WTC11 (cell line): Measurements from ENCODE around the gene SH2D6. TPM values are rescaled to one million over a fixed set of nuclear protein-coding genes. Genes with fewer than 3 reads are reported as not detected.

Experiments used
- ATAC-seq: fragments of 200-7000 bp; cut with Tn5 transposase; 2 replicates; pipeline ENCODE4 v1.10.0; 2021; ENCODE audit warnings: mild to moderate bottlenecking, moderate library complexity
- CTCF ChIA-PET: fragments of 300-600 bp; sonication (Branson Sonifier 250); formaldehyde crosslinking; loops from one replicate; lab custom pipeline; 2021; ENCODE audit warnings: antibody characterized with exemption; lab: Charles Lee
- POLR2A ChIA-PET: fragments of 350-600 bp; sonication (Branson Sonifier 250); formaldehyde crosslinking; loops from one replicate; lab custom pipeline; 2021; ENCODE audit warnings: antibody characterized with exemption; lab: Charles Lee
- DNase-seq: peaks from one replicate; pipeline ENCODE4 v3.0.0; 2021; ENCODE audit warnings: low spot score
- H3K27ac Mint-ChIP-seq: 2 replicates; pipeline ENCODE4 v1.8.0; 2021; ENCODE audit warnings: mixed read lengths
- H3K27me3 Mint-ChIP-seq: 2 replicates; pipeline ENCODE4 v1.8.0; 2021; ENCODE audit warnings: low read depth, mild to moderate bottlenecking, moderate library complexity, mixed read lengths
- H3K36me3 Mint-ChIP-seq: 2 replicates; pipeline ENCODE4 v1.8.0; 2021; ENCODE audit warnings: mixed read lengths
- H3K4me1 Mint-ChIP-seq: 2 replicates; pipeline ENCODE4 v1.8.0; 2022; ENCODE audit warnings: mixed read lengths
- H3K4me3 Mint-ChIP-seq: 2 replicates; pipeline ENCODE4 v1.8.0; 2021; ENCODE audit warnings: mild to moderate bottlenecking, moderate library complexity, mixed read lengths
- H3K9me3 Mint-ChIP-seq: 2 replicates; pipeline ENCODE4 v1.8.0; 2021; ENCODE audit warnings: mixed read lengths
- ATF1 ChIP-seq: sonication (generic); formaldehyde crosslinking; IDR thresholded peaks from 2 replicates; pipeline ENCODE4 v1.8.1; 2023; ENCODE audit warnings: mild to moderate bottlenecking, moderate library complexity, missing genetic modification reagents
- CREB1 ChIP-seq: sonication (generic); formaldehyde crosslinking; IDR thresholded peaks from 2 replicates; pipeline ENCODE4 v1.8.0; 2023; ENCODE audit warnings: mild to moderate bottlenecking, missing genetic modification reagents
- ELF4 ChIP-seq: sonication (generic); formaldehyde crosslinking; IDR thresholded peaks from 2 replicates; pipeline ENCODE4 v1.8.1; 2022; ENCODE audit warnings: low read depth, mild to moderate bottlenecking, moderate library complexity, missing genetic modification reagents
- ESRRA ChIP-seq: sonication (generic); formaldehyde crosslinking; IDR thresholded peaks from 2 replicates; pipeline ENCODE4 v1.8.1; 2022; ENCODE audit warnings: mild to moderate bottlenecking, missing genetic modification reagents, borderline replicate concordance
- GABPB1 ChIP-seq: sonication (generic); formaldehyde crosslinking; IDR thresholded peaks from 2 replicates; pipeline ENCODE4 v1.8.1; 2023; ENCODE audit warnings: mild to moderate bottlenecking, missing genetic modification reagents
- GRHL2 ChIP-seq: fragments of 250-450 bp; sonication (Bioruptor Pico); IDR thresholded peaks from 2 replicates; pipeline ENCODE4 v1.8.0; 2022; ENCODE audit warnings: mild to moderate bottlenecking, moderate library complexity; ENCODE audit not compliant: insufficient replicate concordance, severe bottlenecking
- IRF2 ChIP-seq: sonication (generic); formaldehyde crosslinking; IDR thresholded peaks from 2 replicates; pipeline ENCODE4 v1.8.0; 2022; ENCODE audit warnings: low read depth, missing genetic modification reagents, borderline replicate concordance
- KAT7 ChIP-seq: sonication (generic); formaldehyde crosslinking; IDR thresholded peaks from 2 replicates; pipeline ENCODE4 v1.8.1; 2023; ENCODE audit warnings: missing genetic modification reagents, mild to moderate bottlenecking, borderline replicate concordance
- RELA ChIP-seq: sonication (generic); formaldehyde crosslinking; IDR thresholded peaks from 2 replicates; pipeline ENCODE4 v1.8.1; 2022; ENCODE audit warnings: missing genetic modification reagents, mild to moderate bottlenecking, borderline replicate concordance
- TCF7 ChIP-seq: sonication (generic); formaldehyde crosslinking; IDR thresholded peaks from 2 replicates; pipeline ENCODE4 v1.8.0; 2022; ENCODE audit warnings: mild to moderate bottlenecking, low read depth, missing genetic modification reagents, moderate library complexity
- TEAD4 ChIP-seq: sonication (generic); formaldehyde crosslinking; IDR thresholded peaks from 2 replicates; pipeline ENCODE4 v1.8.0; 2022; ENCODE audit warnings: mild to moderate bottlenecking, missing genetic modification reagents
- TP53 ChIP-seq: sonication (generic); formaldehyde crosslinking; IDR thresholded peaks from 2 replicates; pipeline ENCODE4 v1.8.1; 2023; ENCODE audit warnings: mild to moderate bottlenecking, missing genetic modification reagents
- ZNF121 ChIP-seq: sonication (generic); formaldehyde crosslinking; IDR thresholded peaks from 2 replicates; pipeline ENCODE4 v1.8.0; 2023; ENCODE audit warnings: missing genetic modification reagents
- ZNF138 ChIP-seq: sonication (generic); formaldehyde crosslinking; conservative IDR thresholded peaks from 2 replicates; pipeline ENCODE4 v1.8.1; 2022; ENCODE audit warnings: mild to moderate bottlenecking, moderate library complexity, missing genetic modification reagents
- ZNF263 ChIP-seq: sonication (generic); formaldehyde crosslinking; IDR thresholded peaks from 2 replicates; pipeline ENCODE4 v1.8.1; 2022; ENCODE audit warnings: low read depth, mild to moderate bottlenecking, moderate library complexity, missing genetic modification reagents
- total RNA-seq: library from RNA; stranded (reverse); gene quantifications from 3 replicates; pipeline ENCODE4 v1.2.3, GENCODE V29; 2021
- TF ChIP-seq, protein P1 (sequence below): sonication (generic); formaldehyde crosslinking; IDR thresholded peaks from 2 replicates; pipeline ENCODE4 v1.8.1; 2023; ENCODE audit warnings: mild to moderate bottlenecking, missing genetic modification reagents, moderate library complexity
- TF ChIP-seq, protein P2 (sequence below): sonication (generic); formaldehyde crosslinking; IDR thresholded peaks from 2 replicates; pipeline ENCODE4 v1.8.1; 2023; ENCODE audit warnings: mild to moderate bottlenecking, moderate library complexity, missing genetic modification reagents
- TF ChIP-seq, protein P3 (sequence below): sonication (generic); formaldehyde crosslinking; IDR thresholded peaks from 2 replicates; pipeline ENCODE4 v1.8.0; 2022; ENCODE audit warnings: mild to moderate bottlenecking, missing genetic modification reagents
- TF ChIP-seq, protein P4 (sequence below): sonication (generic); formaldehyde crosslinking; IDR thresholded peaks from 2 replicates; pipeline ENCODE4 v1.8.0; 2022; ENCODE audit warnings: mild to moderate bottlenecking, missing genetic modification reagents
- TF ChIP-seq, protein P5 (sequence below): sonication (generic); formaldehyde crosslinking; IDR thresholded peaks from 2 replicates; pipeline ENCODE4 v1.8.1; 2022; ENCODE audit warnings: low read depth, mild to moderate bottlenecking, moderate library complexity, missing genetic modification reagents, borderline replicate concordance
- TF ChIP-seq, protein P6 (sequence below): sonication (generic); formaldehyde crosslinking; IDR thresholded peaks from 2 replicates; pipeline ENCODE4 v1.8.1; 2023; ENCODE audit warnings: mild to moderate bottlenecking, missing genetic modification reagents

The SH2D6 gene
- total RNA-seq, 1 experiment from 2014 or later, result 1.2 TPM

DNA sequence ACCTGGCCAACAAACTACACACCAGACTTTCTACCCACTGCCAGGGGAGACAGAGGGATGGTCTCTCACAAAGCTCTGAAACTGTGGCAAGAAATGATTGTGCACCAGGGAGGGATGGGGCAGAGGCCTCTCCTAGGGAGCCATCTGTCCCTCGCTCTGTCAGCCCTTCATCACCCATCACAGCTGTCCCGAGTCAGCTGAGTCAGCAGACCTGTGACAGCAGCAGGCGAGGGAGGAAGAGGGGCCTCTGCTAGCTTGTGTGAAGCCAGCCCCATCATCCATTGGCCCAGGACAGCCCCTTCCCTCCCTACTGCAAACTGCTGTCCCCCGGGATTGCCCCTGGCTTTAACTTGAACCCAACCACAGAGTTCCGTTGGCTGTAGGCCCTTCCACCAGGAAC is 5.0 kb downstream of the SH2D6 start (continued):
- TF ChIP-seq, protein P1, sequence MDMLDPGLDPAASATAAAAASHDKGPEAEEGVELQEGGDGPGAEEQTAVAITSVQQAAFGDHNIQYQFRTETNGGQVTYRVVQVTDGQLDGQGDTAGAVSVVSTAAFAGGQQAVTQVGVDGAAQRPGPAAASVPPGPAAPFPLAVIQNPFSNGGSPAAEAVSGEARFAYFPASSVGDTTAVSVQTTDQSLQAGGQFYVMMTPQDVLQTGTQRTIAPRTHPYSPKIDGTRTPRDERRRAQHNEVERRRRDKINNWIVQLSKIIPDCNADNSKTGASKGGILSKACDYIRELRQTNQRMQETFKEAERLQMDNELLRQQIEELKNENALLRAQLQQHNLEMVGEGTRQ (CRISPR knock-in tag), result no peak
- TF ChIP-seq, protein P2, sequence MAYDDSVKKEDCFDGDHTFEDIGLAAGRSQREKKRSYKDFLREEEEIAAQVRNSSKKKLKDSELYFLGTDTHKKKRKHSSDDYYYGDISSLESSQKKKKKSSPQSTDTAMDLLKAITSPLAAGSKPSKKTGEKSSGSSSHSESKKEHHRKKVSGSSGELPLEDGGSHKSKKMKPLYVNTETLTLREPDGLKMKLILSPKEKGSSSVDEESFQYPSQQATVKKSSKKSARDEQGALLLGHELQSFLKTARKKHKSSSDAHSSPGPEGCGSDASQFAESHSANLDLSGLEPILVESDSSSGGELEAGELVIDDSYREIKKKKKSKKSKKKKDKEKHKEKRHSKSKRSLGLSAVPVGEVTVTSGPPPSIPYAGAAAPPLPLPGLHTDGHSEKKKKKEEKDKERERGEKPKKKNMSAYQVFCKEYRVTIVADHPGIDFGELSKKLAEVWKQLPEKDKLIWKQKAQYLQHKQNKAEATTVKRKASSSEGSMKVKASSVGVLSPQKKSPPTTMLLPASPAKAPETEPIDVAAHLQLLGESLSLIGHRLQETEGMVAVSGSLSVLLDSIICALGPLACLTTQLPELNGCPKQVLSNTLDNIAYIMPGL (CRISPR knock-in tag), result no peak
- TF ChIP-seq ELF4, result no peak

DNA sequence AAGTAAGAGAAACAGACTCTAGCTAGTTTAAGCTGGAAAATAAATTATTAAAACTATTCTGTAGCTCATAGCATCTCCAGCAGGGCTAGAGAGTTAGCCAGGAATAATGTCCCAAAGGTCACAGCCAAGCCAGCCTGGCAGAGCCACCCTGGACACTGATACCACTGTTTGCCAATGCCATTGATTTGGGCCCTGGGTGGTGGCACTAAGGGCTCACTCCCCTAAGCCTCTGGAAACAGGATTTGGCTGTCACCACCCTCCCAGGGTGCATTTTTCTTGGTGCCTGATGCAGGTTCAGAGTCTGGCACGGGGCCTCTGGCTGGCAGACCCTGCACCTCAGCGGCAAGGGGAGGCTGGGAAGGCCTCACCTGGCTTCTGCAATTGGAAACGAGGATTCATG is 7.1 kb downstream of the SH2D6 start:
- Mint-ChIP-seq H3K27me3 (peaks cover 21% of the 10 kb centered on the region), H3K4me3 (no peak overlapping the region), H3K4me1 (peaks cover 41% of the 10 kb centered on the region), H3K36me3 (no peaks in the 10 kb centered on the region), H3K27ac (no peak overlapping the region), H3K9me3 (no peaks in the 10 kb centered on the region)
- no peak for DNase-seq
- ChIA-PET POLR2A (interaction anchor here (0.5 to 1.3 kb wide), 2 partner anchors 113 to 143 kb away, joined by 4 read pairs; partner anchors contain the start of gene MAT2A), CTCF (interaction anchor here (0.9 to 1.0 kb wide), 2 partner anchors 12 to 126 kb away, joined by 3 to 4 read pairs; no protein-coding TSS in a partner anchor)
- no peak for ATAC-seq
- no peak for TF ChIP-seq ESRRA
- TF ChIP-seq, protein P3, sequence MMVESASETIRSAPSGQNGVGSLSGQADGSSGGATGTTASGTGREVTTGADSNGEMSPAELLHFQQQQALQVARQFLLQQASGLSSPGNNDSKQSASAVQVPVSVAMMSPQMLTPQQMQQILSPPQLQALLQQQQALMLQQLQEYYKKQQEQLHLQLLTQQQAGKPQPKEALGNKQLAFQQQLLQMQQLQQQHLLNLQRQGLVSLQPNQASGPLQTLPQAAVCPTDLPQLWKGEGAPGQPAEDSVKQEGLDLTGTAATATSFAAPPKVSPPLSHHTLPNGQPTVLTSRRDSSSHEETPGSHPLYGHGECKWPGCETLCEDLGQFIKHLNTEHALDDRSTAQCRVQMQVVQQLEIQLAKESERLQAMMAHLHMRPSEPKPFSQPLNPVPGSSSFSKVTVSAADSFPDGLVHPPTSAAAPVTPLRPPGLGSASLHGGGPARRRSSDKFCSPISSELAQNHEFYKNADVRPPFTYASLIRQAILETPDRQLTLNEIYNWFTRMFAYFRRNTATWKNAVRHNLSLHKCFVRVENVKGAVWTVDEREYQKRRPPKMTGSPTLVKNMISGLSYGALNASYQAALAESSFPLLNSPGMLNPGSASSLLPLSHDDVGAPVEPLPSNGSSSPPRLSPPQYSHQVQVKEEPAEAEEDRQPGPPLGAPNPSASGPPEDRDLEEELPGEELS (CRISPR knock-in tag), result no peak

DNA sequence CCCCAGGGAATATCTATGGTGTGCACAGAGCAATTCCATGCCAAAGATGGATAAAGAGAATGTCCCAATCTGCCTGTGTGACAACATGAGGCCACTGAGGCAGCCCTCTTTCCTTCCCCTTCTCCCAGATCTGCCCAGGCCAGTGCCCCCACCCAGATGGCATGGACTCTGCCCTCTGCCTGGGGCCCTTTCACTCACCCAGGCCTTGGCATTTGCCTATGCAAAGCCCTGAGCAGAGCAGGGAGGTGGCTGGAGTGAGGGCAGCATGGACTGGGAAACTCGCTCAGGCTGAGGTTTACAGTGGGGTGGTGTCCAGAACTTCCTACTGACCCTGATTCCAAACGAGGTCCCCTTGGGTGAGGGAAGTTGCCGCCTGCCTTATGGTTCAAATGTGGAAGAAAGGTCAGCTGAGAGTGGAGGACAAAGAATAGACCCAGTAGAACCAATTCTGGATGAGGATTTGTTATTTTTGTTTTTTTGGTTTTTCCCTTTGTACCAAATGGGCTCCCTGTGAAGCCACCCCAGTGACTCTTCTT is 8.9 kb downstream of the SH2D6 start:
- Mint-ChIP-seq H3K27me3 (peaks cover 21% of the 10 kb centered on the region), H3K4me3 (no peak overlapping the region)
- TF ChIP-seq GRHL2 (CRISPR knock-in tag) (no peak), CREB1 (no peak), TEAD4 (CRISPR knock-in tag) (no peak)
- TF ChIP-seq, all 79 proteins: peak for 0
- no peaks in the 10 kb centered on the region for H3K9me3 Mint-ChIP-seq
- POLR2A ChIA-PET, result interaction anchor here (1.9 kb wide), 1 partner anchor 119 kb away, joined by 8 read pairs; no protein-coding TSS in a partner anchor
- peaks cover 37% of the 10 kb centered on the region for H3K4me1 Mint-ChIP-seq
- ATAC-seq (no peak), DNase-seq (no peak)
- H3K36me3 Mint-ChIP-seq, result no peaks in the 10 kb centered on the region
- CTCF ChIA-PET, result interaction anchor here (0.6 to 3.2 kb wide), 2 partner anchors 21 to 125 kb away, joined by 3 to 10 read pairs; no protein-coding TSS in a partner anchor
- no peak overlapping the region for H3K27ac Mint-ChIP-seq

DNA sequence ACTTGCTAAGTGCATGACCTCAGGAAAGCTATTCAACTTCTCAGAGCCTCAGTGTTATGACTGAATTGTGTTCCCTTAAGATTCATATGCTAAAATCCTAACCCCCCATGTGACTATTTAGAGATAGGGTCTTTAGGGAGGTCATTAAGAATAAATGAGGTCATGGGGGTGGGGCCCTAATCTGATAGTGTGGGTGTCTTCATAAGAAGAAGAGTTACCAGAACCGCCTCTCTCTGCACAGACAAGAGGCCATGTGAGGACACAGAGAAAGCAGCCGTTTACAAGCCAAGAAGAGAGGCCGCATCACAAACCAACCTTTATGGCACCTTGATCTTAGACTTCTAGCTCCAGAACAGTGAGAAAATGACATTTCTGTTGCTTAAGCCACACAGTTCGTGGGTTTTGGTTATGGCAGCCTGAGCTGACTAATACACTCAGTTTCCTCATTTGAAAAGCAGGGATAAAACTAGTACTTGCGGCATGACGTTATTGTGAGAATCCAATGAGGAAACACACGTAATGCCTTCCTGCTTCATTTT is 9.9 kb downstream of the SH2D6 start:
- Mint-ChIP-seq H3K9me3 (no peaks in the 10 kb centered on the region), H3K36me3 (no peaks in the 10 kb centered on the region), H3K27me3 (peaks cover 21% of the 10 kb centered on the region), H3K27ac (no peak overlapping the region), H3K4me3 (no peak overlapping the region), H3K4me1 (peaks cover 44% of the 10 kb centered on the region)
- ATAC-seq (no peak), DNase-seq (no peak)
- ChIA-PET POLR2A (interaction anchor here (1.9 to 2.4 kb wide), 2 partner anchors 111 to 118 kb away, joined by 8 read pairs; partner anchors contain the start of gene MAT2A), CTCF (interaction anchor here (0.8 to 3.2 kb wide), 3 partner anchors 8 to 124 kb away, joined by 3 to 12 read pairs (median 10); no protein-coding TSS in a partner anchor)
- TF ChIP-seq ATF1 (CRISPR knock-in tag) (no peak), RELA (CRISPR knock-in tag) (no peak), TCF7 (CRISPR knock-in tag) (no peak), TP53 (CRISPR knock-in tag) (no peak), ZNF138 (CRISPR knock-in tag) (no peak), IRF2 (no peak), KAT7 (no peak), ZNF121 (no peak), ZNF263 (CRISPR knock-in tag) (no peak), GABPB1 (CRISPR knock-in tag) (no peak)
- TF ChIP-seq, protein P4, sequence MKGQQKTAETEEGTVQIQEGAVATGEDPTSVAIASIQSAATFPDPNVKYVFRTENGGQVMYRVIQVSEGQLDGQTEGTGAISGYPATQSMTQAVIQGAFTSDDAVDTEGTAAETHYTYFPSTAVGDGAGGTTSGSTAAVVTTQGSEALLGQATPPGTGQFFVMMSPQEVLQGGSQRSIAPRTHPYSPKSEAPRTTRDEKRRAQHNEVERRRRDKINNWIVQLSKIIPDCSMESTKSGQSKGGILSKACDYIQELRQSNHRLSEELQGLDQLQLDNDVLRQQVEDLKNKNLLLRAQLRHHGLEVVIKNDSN (CRISPR knock-in tag), result no peak
- TF ChIP-seq, protein P5, sequence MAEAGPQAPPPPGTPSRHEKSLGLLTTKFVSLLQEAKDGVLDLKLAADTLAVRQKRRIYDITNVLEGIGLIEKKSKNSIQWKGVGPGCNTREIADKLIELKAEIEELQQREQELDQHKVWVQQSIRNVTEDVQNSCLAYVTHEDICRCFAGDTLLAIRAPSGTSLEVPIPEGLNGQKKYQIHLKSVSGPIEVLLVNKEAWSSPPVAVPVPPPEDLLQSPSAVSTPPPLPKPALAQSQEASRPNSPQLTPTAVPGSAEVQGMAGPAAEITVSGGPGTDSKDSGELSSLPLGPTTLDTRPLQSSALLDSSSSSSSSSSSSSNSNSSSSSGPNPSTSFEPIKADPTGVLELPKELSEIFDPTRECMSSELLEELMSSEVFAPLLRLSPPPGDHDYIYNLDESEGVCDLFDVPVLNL, result no peak
- TF ChIP-seq, protein P6, sequence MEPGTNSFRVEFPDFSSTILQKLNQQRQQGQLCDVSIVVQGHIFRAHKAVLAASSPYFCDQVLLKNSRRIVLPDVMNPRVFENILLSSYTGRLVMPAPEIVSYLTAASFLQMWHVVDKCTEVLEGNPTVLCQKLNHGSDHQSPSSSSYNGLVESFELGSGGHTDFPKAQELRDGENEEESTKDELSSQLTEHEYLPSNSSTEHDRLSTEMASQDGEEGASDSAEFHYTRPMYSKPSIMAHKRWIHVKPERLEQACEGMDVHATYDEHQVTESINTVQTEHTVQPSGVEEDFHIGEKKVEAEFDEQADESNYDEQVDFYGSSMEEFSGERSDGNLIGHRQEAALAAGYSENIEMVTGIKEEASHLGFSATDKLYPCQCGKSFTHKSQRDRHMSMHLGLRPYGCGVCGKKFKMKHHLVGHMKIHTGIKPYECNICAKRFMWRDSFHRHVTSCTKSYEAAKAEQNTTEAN (CRISPR knock-in tag), result no peak
